Measurements from ENCODE around the gene PRKG2. TPM values are rescaled to one million over a fixed set of nuclear protein-coding genes. Genes with fewer than 3 reads are reported as not detected.

PRKG2 gene
- total RNA-seq, 4 donors from 2014 or later, result 8.2 to 16.0 (median 9.0) TPM; not detected in 1

- Histone ChIP-seq H3K4me1 (no peaks in the 10 kb centered on the region), H3K9me3 (no peaks in the 10 kb centered on the region), H3K27ac (no peak overlapping the region), H3K27me3 (no peaks in the 10 kb centered on the region), H3K4me3 (no peak overlapping the region), H3K36me3 (no peaks in the 10 kb centered on the region)
- in situ Hi-C loops (cut with MboI; ENCODE audit: low pct_ligation_motif_present in 1 of 4, low pct_unique_long_range_greater_than_20kb in 1 of 4, low sequenced_read_pairs in 3 of 4), result no loop called here
- TF ChIP-seq POLR2AphosphoS5 (IDR thresholded peaks at IDR 0.05), result no peak
- TF ChIP-seq POLR2A (IDR thresholded peaks at IDR 0.05), result no peak
- TF ChIP-seq, protein P1, sequence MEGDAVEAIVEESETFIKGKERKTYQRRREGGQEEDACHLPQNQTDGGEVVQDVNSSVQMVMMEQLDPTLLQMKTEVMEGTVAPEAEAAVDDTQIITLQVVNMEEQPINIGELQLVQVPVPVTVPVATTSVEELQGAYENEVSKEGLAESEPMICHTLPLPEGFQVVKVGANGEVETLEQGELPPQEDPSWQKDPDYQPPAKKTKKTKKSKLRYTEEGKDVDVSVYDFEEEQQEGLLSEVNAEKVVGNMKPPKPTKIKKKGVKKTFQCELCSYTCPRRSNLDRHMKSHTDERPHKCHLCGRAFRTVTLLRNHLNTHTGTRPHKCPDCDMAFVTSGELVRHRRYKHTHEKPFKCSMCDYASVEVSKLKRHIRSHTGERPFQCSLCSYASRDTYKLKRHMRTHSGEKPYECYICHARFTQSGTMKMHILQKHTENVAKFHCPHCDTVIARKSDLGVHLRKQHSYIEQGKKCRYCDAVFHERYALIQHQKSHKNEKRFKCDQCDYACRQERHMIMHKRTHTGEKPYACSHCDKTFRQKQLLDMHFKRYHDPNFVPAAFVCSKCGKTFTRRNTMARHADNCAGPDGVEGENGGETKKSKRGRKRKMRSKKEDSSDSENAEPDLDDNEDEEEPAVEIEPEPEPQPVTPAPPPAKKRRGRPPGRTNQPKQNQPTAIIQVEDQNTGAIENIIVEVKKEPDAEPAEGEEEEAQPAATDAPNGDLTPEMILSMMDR (IDR thresholded peaks at IDR 0.05), result no peak
- TF ChIP-seq EP300 (IDR thresholded peaks at IDR 0.05; ENCODE audit: low read depth), result no peak
- DNase-seq, result no peak
- intact Hi-C loops (cut with DNase I; ENCODE audit: low total_unique reads), result no loop called here
- WGBS, 2 donors (ENCODE audit: low coverage in 1 of 2), result 77 to 82% methylated on average over 3 of the region's 3 CpGs
These were observed 30.4 kb upstream of the PRKG2 start for GRCh38 chr4:81245218-81246009.

DNA sequence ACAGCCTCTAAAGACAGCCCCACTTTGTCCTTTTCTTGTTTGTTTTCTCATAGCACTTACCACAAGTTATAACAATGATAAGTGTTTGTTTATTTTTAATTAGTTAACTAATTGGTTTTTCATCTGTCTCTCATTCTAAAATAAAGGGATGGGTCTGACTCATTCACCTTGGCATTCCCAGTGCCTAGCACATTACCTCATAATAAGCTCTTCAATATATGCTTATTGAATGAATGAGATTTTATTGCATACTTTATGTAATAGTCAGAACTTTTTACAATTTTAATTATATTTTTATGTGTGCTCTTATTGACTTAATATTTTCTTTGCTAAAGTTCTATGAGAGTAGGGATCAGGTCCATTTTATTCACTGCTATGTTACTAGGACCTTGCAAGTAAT, 22.8 kb upstream of the PRKG2 start:
- DNase-seq, result no peak
- Histone ChIP-seq H3K4me1 (no peaks in the 10 kb centered on the region), H3K36me3 (no peaks in the 10 kb centered on the region), H3K27ac (no peak overlapping the region), H3K4me3 (no peak overlapping the region), H3K27me3 (no peaks in the 10 kb centered on the region), H3K9me3 (no peaks in the 10 kb centered on the region)
- intact Hi-C loops (cut with DNase I; ENCODE audit: low total_unique reads), result no loop called here
- TF ChIP-seq EP300 (IDR thresholded peaks at IDR 0.05; ENCODE audit: low read depth) (no peak), POLR2AphosphoS5 (IDR thresholded peaks at IDR 0.05) (no peak), POLR2A (IDR thresholded peaks at IDR 0.05) (no peak)
- TF ChIP-seq, protein P1 (IDR thresholded peaks at IDR 0.05), result no peak
- in situ Hi-C loops (cut with MboI; ENCODE audit: low pct_ligation_motif_present in 1 of 4, low pct_unique_long_range_greater_than_20kb in 1 of 4, low sequenced_read_pairs in 3 of 4), result no loop called here

- H3K27ac ChIP-seq, result no peak overlapping the region
- 60 to 86% methylated on average over 2 to 23 of the region's 23 CpGs for WGBS, 2 donors (ENCODE audit: low coverage in 1 of 2)
- intact Hi-C loops (cut with DNase I; ENCODE audit: low total_unique reads) (no loop called here), in situ Hi-C loops (cut with MboI; ENCODE audit: low pct_ligation_motif_present in 1 of 4, low pct_unique_long_range_greater_than_20kb in 1 of 4, low sequenced_read_pairs in 3 of 4) (no loop called here)
- H3K4me3 ChIP-seq, result no peak overlapping the region
- peaks cover 0 to 2% of the 10 kb centered on the region in 2 donors for H3K9me3 ChIP-seq
- DNase-seq, result no peak
- no peaks in the 10 kb centered on the region for H3K36me3 ChIP-seq
- no peaks in the 10 kb centered on the region for H3K27me3 ChIP-seq
- TF ChIP-seq POLR2AphosphoS5 (IDR thresholded peaks at IDR 0.05) (no peak), POLR2A (IDR thresholded peaks at IDR 0.05) (no peak), EP300 (IDR thresholded peaks at IDR 0.05; ENCODE audit: low read depth) (no peak)
- TF ChIP-seq, protein P1 (IDR thresholded peaks at IDR 0.05), result no peak
- no peaks in the 10 kb centered on the region for H3K4me1 ChIP-seq
These were observed 21.1 kb upstream of the PRKG2 start for GRCh38 chr4:81235982-81236749.

DNA sequence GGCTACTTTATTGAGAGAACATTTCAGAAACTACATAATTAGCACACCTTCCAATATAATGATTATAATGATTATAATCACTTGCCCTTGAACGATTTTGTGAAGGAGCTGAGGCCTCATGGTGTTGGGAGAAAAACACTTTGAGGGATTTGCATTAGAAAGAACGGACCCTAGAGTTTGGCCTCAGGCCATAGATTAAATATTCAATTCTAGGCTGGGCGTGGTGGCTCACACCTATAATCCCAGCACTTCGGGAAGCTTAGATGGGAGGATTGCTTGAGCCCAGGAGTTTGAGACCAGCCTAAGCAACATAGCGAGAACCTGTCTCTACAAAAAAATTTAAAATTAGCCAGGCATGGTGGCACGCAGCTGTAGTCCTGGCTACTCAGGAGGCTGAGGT, 12.9 kb upstream of the PRKG2 start:
- H3K4me1 ChIP-seq, result no peaks in the 10 kb centered on the region
- in situ Hi-C loops (cut with MboI; ENCODE audit: low pct_ligation_motif_present in 1 of 4, low pct_unique_long_range_greater_than_20kb in 1 of 4, low sequenced_read_pairs in 3 of 4) (no loop called here), intact Hi-C loops (cut with DNase I; ENCODE audit: low total_unique reads) (no loop called here)
- H3K27ac ChIP-seq, result no peak overlapping the region
- TF ChIP-seq EP300 (IDR thresholded peaks at IDR 0.05; ENCODE audit: low read depth) (no peak), POLR2AphosphoS5 (IDR thresholded peaks at IDR 0.05) (no peak), POLR2A (IDR thresholded peaks at IDR 0.05) (no peak)
- TF ChIP-seq, protein P1 (IDR thresholded peaks at IDR 0.05), result no peak
- H3K36me3 ChIP-seq, result no peaks in the 10 kb centered on the region
- no peak overlapping the region for H3K4me3 ChIP-seq
- 77 to 79% methylated on average over 4 to 6 of the region's 6 CpGs for WGBS, 2 donors (ENCODE audit: low coverage in 1 of 2)
- H3K9me3 ChIP-seq, result peaks cover 0 to 6% of the 10 kb centered on the region in 2 donors
- no peaks in the 10 kb centered on the region for H3K27me3 ChIP-seq
- no peak for DNase-seq

All from transverse colon (tissue), 4 donors.